Brain microvascular endothelial cell (primary cell): ENCODE results near the gene RNLS.

Experiments used
- DNase-seq: peaks from one replicate; pipeline ENCODE4 v3.0.0-alpha.2; 2020
- H3K27ac ChIP-seq: fragments of 250-450 bp; sonication (Bioruptor Pico); 2 replicates; pipeline ENCODE4 v1.5.1; 2020; ENCODE audit warnings: mild to moderate bottlenecking, moderate library complexity
- H3K27me3 ChIP-seq: fragments of 250-450 bp; sonication (Bioruptor Pico); replicated peaks from 2 replicates; pipeline ENCODE4 v1.5.1; 2020; ENCODE audit warnings: mild to moderate bottlenecking
- H3K36me3 ChIP-seq: fragments of 250-450 bp; sonication (Bioruptor Pico); replicated peaks from 2 replicates; pipeline ENCODE4 v1.5.1; 2020; ENCODE audit warnings: mild to moderate bottlenecking
- H3K4me3 ChIP-seq: 2 replicates; pipeline ENCODE4 v1.5.1; 2011; ENCODE audit warnings: low read depth, mild to moderate bottlenecking, control low read depth, low read length, moderate library complexity
- in situ Hi-C: cut with HindIII; loops from 2 replicates; pipeline ENCODE4 v1.10.0; 2017; ENCODE audit warnings: low sequenced_read_pairs, low pct_ligation_motif_present
- TF ChIP-seq, protein P1 (sequence below): IDR thresholded peaks from 2 replicates; pipeline ENCODE4 v1.5.1; 2011; ENCODE audit warnings: low read depth, mild to moderate bottlenecking, moderate library complexity, low read length, control low read depth, inconsistent platforms; ENCODE audit errors: missing control alignments

The RNLS gene

DNA sequence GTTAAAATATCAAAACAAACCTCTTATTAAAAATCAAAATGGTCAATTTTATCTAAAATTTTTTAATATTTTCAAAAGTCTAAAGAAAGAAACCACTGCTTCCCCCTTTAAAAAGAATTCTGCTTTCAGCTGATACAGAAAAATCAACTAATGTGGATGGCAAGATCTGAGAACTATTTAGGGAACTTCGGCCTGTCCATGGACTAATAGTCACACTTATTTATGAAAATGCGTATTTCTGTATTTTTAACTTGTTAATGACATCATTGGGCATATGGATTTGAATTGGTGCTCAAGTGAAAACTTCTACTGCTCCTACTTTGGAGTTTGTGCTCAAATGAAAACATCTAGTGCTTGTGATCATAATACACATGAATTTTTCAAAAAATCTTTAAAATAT is 31.9 kb downstream of the RNLS start:
- Histone ChIP-seq H3K27ac (no peak overlapping the region), H3K4me3 (no peak overlapping the region), H3K36me3 (no peaks in the 10 kb centered on the region), H3K27me3 (no peaks in the 10 kb centered on the region)
- no peak for DNase-seq
- TF ChIP-seq, protein P1, sequence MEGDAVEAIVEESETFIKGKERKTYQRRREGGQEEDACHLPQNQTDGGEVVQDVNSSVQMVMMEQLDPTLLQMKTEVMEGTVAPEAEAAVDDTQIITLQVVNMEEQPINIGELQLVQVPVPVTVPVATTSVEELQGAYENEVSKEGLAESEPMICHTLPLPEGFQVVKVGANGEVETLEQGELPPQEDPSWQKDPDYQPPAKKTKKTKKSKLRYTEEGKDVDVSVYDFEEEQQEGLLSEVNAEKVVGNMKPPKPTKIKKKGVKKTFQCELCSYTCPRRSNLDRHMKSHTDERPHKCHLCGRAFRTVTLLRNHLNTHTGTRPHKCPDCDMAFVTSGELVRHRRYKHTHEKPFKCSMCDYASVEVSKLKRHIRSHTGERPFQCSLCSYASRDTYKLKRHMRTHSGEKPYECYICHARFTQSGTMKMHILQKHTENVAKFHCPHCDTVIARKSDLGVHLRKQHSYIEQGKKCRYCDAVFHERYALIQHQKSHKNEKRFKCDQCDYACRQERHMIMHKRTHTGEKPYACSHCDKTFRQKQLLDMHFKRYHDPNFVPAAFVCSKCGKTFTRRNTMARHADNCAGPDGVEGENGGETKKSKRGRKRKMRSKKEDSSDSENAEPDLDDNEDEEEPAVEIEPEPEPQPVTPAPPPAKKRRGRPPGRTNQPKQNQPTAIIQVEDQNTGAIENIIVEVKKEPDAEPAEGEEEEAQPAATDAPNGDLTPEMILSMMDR = no peak
- in situ Hi-C loops = loop anchor here (25.0 kb wide), 1 partner anchor 689 kb away; the partner anchor contains the start of genes KLLN and PTEN

DNA sequence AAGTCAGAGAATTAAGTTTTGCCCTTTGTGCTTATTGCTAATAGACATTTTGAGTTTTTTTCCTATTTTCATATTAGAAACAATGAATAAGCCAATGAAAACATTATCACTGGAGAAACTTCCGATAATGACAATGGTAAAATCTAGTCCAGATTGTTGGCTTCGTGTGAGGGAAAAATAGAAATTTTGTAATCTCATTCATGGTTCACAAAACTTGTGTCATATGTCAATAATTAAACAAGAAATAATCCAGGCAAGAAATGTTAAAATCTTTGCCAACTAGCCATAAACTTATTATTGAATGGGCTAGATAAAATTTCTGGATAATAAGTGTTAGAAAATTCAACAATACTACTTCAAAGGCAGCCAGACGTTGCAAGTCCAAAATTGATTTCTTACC is 36.6 kb downstream of the RNLS start:
- Histone ChIP-seq H3K36me3 (no peaks in the 10 kb centered on the region), H3K4me3 (no peak overlapping the region), H3K27me3 (no peaks in the 10 kb centered on the region), H3K27ac (no peak overlapping the region)
- DNase-seq = no peak
- in situ Hi-C loops = no loop called here
- TF ChIP-seq, protein P1 = no peak

DNA sequence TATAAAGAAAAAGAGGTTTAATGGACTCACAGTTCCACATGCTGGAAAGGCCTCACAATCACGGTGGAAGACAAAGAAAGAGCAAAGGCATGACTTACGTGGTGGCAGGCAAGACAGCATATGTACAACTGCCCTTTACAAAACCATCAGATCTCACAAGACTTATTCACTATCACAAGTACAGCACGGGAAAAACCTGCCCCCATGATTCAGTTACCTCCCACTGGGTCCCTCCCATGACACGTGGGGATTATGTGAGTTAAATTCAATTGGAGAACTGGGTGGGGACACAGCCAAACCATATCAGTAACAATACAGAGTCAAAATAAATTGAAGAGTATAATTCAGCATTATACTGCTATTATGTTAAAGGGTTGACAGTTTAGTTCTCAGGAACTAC is 37.8 kb downstream of the RNLS start:
- no peaks in the 10 kb centered on the region for H3K36me3 ChIP-seq
- no peak overlapping the region for H3K4me3 ChIP-seq
- DNase-seq = no peak
- TF ChIP-seq, protein P1 = no peak
- no peaks in the 10 kb centered on the region for H3K27me3 ChIP-seq
- in situ Hi-C loops = no loop called here
- no peak overlapping the region for H3K27ac ChIP-seq

DNA sequence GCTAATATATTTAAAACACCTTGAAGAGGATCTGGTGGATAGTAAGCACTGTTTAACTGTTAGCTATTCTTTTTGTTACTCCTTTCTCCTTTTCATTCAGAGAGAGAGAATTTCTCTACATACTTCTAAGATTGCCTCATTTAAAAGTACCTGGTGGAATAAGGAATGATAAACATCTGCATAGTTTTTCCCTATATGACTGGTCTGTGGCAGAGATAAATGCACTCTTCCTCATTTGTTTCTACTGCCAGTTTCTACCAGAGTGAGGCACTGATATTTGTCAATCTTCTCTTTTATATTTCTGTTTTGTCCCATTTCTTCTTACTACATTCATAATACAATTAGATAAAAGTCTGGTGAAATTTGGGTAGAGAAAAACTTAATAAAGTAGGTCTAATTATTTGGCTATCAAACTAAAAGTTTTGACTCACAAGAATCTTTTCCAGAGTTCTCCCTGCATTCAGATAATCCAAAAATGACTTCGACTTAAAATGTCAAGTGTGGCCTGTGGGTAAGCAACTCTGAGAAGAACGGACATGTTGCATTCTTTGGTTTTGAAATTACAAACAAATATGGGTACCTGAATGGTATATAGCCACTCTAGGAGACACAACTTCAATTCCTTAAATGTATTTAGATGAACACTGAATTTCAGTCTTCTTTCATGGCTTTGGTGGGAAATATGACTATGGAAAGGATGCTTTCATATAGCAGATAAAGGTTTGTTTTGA is 38.8 kb downstream of the RNLS start:
- TF ChIP-seq, protein P1 = no peak
- in situ Hi-C loops = no loop called here
- Histone ChIP-seq H3K27ac (no peak overlapping the region), H3K27me3 (no peaks in the 10 kb centered on the region), H3K36me3 (no peaks in the 10 kb centered on the region), H3K4me3 (no peak overlapping the region)
- no peak for DNase-seq

DNA sequence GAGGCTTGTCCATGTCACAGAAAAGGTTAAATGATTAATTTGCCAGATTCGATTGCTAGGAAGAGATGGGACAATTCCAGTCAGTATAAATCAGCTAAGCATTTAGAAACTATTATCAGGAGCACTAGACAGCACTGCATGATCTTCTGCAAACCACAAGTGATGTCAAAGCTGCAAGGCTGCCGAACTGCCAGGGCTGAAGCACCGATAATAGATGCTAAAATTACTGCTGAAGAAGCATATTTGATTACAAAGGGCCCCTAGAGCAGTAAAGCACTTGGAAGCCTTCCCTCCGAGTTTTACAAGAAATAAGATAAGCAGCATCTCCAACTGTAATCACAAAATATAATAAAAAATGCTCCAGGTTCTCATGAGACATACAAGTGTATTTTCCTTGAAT is 40.6 kb downstream of the RNLS start:
- Histone ChIP-seq H3K27me3 (no peaks in the 10 kb centered on the region), H3K27ac (no peak overlapping the region), H3K4me3 (no peak overlapping the region), H3K36me3 (no peaks in the 10 kb centered on the region)
- peak; percentile 27 for DNase-seq
- TF ChIP-seq, protein P1 = no peak
- in situ Hi-C loops = no loop called here

DNA sequence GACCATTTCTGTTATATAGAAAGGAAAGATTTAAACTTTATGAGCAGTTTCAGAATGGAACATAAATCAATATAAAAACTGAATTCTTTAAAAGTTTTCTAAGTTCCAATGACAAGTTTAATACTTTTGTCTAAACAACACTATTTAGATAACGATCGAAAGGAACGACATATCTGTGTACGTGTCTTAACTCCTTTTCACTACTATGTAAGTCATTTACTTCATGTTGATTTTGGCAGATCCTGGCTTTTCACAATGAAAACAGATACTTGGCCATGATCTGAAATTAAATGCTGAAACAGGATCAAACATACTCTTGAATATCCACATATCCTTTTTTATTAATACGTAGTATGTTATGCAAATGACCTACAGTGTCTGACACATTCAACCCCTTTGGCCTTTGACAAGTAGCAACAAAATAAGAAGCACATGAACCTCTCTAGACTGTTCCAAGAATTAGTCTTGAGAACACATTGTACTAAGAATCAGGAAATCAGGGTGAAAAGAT is 41.9 kb downstream of the RNLS start:
- no peak for DNase-seq
- Histone ChIP-seq H3K27me3 (no peaks in the 10 kb centered on the region), H3K27ac (no peak overlapping the region), H3K4me3 (no peak overlapping the region), H3K36me3 (no peaks in the 10 kb centered on the region)
- TF ChIP-seq, protein P1 = no peak
- in situ Hi-C loops = no loop called here
